Smooth muscle cell (in vitro differentiated cells): ENCODE measurements around the gene BLCAP. TPM values are rescaled to one million over a fixed set of nuclear protein-coding genes. Genes with fewer than 3 reads are reported as not detected.

ENCODE experiments used
- DNase-seq: peaks from one replicate; lab custom pipeline; 2025; ENCODE audit not compliant: unreplicated experiment; lab: John Stamatoyannopoulos, UW
- H2AFZ ChIP-seq: fragments of 200-600 bp; sonication (generic); 2 replicates; pipeline ENCODE4 v1.6.0; 2016; ENCODE audit warnings: antibody characterized with exemption, low read depth, mild to moderate bottlenecking
- H3F3A ChIP-seq: fragments of 200-600 bp; sonication (generic); 2 replicates; pipeline ENCODE4 v1.6.0; 2017; ENCODE audit warnings: antibody characterized with exemption, low read depth
- H3K27ac ChIP-seq: fragments of 200-600 bp; sonication (generic); 2 replicates; pipeline ENCODE4 v1.5.1; 2016; ENCODE audit warnings: low read depth, mild to moderate bottlenecking
- H3K27me3 ChIP-seq: fragments of 200-600 bp; sonication (generic); 2 replicates; pipeline ENCODE4 v1.6.1; 2016; ENCODE audit warnings: low read depth, mild to moderate bottlenecking
- H3K36me3 ChIP-seq: fragments of 200-600 bp; sonication (generic); 2 replicates; pipeline ENCODE4 v1.5.1; 2016; ENCODE audit warnings: low read depth
- H3K4me1 ChIP-seq: fragments of 200-600 bp; sonication (generic); 2 replicates; pipeline ENCODE4 v1.5.1; 2016; ENCODE audit warnings: low read depth
- H3K4me2 ChIP-seq: fragments of 200-600 bp; sonication (generic); 2 replicates; pipeline ENCODE4 v1.6.0; 2016; ENCODE audit warnings: mild to moderate bottlenecking
- H3K4me3 ChIP-seq: fragments of 200-600 bp; sonication (generic); 2 replicates; pipeline ENCODE4 v1.5.1; 2016; ENCODE audit warnings: mild to moderate bottlenecking
- H3K79me2 ChIP-seq: fragments of 200-600 bp; sonication (generic); 2 replicates; pipeline ENCODE4 v1.6.0; 2016; ENCODE audit warnings: low read depth, mild to moderate bottlenecking
- H3K9ac ChIP-seq: fragments of 200-600 bp; sonication (generic); 2 replicates; pipeline ENCODE4 v1.6.0; 2016; ENCODE audit warnings: low read depth
- H3K9me3 ChIP-seq: fragments of 200-600 bp; sonication (generic); replicated peaks from 2 replicates; pipeline ENCODE4 v1.5.1; 2016; ENCODE audit warnings: low read depth
- H4K20me1 ChIP-seq: fragments of 200-600 bp; sonication (generic); 2 replicates; pipeline ENCODE4 v1.6.0; 2016; ENCODE audit warnings: low read depth
- WGBS: methylation state at CpG from one replicate; pipeline ENCODE4 v1.1.7; 2016; ENCODE audit warnings: low lambda C conversion rate; 5-methylcytosine and 5-hydroxymethylcytosine counted together
- polyA plus RNA-seq: library from polyadenylated mRNA; unstranded; fragments of >200 nt; fragmentation: Nextera tagmentation; extraction: Ambion mirVana; gene quantifications from 2 replicates; pipeline ENCODE4 v1.2.1, GENCODE V29; 2016
- total RNA-seq: library from RNA; depleted of rRNA; stranded (reverse); fragments of >200 nt; gene quantifications from 2 replicates; pipeline ENCODE4 v1.2.3, GENCODE V29; 2014
- TF ChIP-seq, protein P1 (sequence below): fragments of 200-600 bp; sonication (generic); IDR thresholded peaks from 2 replicates; pipeline ENCODE4 v1.5.1; 2017; ENCODE audit warnings: borderline replicate concordance, mild to moderate bottlenecking, antibody characterized with exemption; ENCODE audit not compliant: insufficient read depth, poor library complexity, severe bottlenecking

Gene BLCAP
- total and polyA plus RNA-seq, 2 experiments from 2014 or later, result 34.2 to 45.9 TPM

GRCh38 chr20:37523911-37524700, 3.6 kb downstream of the BLCAP start:
- no peaks in the 10 kb centered on the region for H3K27me3 ChIP-seq
- no peak overlapping the region for H3K9ac ChIP-seq
- TF ChIP-seq, protein P1, sequence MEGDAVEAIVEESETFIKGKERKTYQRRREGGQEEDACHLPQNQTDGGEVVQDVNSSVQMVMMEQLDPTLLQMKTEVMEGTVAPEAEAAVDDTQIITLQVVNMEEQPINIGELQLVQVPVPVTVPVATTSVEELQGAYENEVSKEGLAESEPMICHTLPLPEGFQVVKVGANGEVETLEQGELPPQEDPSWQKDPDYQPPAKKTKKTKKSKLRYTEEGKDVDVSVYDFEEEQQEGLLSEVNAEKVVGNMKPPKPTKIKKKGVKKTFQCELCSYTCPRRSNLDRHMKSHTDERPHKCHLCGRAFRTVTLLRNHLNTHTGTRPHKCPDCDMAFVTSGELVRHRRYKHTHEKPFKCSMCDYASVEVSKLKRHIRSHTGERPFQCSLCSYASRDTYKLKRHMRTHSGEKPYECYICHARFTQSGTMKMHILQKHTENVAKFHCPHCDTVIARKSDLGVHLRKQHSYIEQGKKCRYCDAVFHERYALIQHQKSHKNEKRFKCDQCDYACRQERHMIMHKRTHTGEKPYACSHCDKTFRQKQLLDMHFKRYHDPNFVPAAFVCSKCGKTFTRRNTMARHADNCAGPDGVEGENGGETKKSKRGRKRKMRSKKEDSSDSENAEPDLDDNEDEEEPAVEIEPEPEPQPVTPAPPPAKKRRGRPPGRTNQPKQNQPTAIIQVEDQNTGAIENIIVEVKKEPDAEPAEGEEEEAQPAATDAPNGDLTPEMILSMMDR, result no peak
- no peak for DNase-seq
- peaks cover 11% of the 10 kb centered on the region for H3K4me1 ChIP-seq
- H3K27ac ChIP-seq, result peak overlapping the region; percentile 79
- WGBS, result 71% methylated on average over 10 of the region's 10 CpGs
- no peak overlapping the region for H2AFZ ChIP-seq
- peak overlapping the region; percentile 56 for H3K4me2 ChIP-seq
- no peak overlapping the region for H3K4me3 ChIP-seq
- no peaks in the 10 kb centered on the region for H3K36me3 ChIP-seq
- H4K20me1 ChIP-seq, result peaks cover 71% of the 10 kb centered on the region
- H3K79me2 ChIP-seq, result peaks cover 81% of the 10 kb centered on the region
- H3F3A ChIP-seq, result peaks cover 6% of the 10 kb centered on the region
- H3K9me3 ChIP-seq, result no peaks in the 10 kb centered on the region

GRCh38 chr20:37523012-37523391, 4.7 kb downstream of the BLCAP start:
- no peak overlapping the region for H3K27ac ChIP-seq
- H3K4me3 ChIP-seq, result no peak overlapping the region
- no peaks in the 10 kb centered on the region for H3K36me3 ChIP-seq
- TF ChIP-seq, protein P1, result no peak
- no peaks in the 10 kb centered on the region for H3K27me3 ChIP-seq
- H3K79me2 ChIP-seq, result peaks cover 91% of the 10 kb centered on the region
- peaks cover 6% of the 10 kb centered on the region for H3F3A ChIP-seq
- peaks cover 11% of the 10 kb centered on the region for H3K4me1 ChIP-seq
- H3K4me2 ChIP-seq, result no peak overlapping the region
- no peak overlapping the region for H3K9ac ChIP-seq
- no peak overlapping the region for H2AFZ ChIP-seq
- H4K20me1 ChIP-seq, result peaks cover 82% of the 10 kb centered on the region
- DNase-seq, result no peak
- 91% methylated on average over 12 of the region's 13 CpGs for WGBS
- no peaks in the 10 kb centered on the region for H3K9me3 ChIP-seq

GRCh38 chr20:37522260-37523011, 5.2 kb downstream of the BLCAP start:
- peaks cover 10% of the 10 kb centered on the region for H3F3A ChIP-seq
- H3K9ac ChIP-seq, result no peak overlapping the region
- H3K4me2 ChIP-seq, result no peak overlapping the region
- H3K27me3 ChIP-seq, result no peaks in the 10 kb centered on the region
- WGBS, result 89% methylated on average over 34 of the region's 36 CpGs
- peaks cover 93% of the 10 kb centered on the region for H3K79me2 ChIP-seq
- no peaks in the 10 kb centered on the region for H3K9me3 ChIP-seq
- H4K20me1 ChIP-seq, result peaks cover 88% of the 10 kb centered on the region
- H3K4me1 ChIP-seq, result peaks cover 12% of the 10 kb centered on the region
- H3K4me3 ChIP-seq, result no peak overlapping the region
- no peak for DNase-seq
- TF ChIP-seq, protein P1, result no peak
- H2AFZ ChIP-seq, result no peak overlapping the region
- no peaks in the 10 kb centered on the region for H3K36me3 ChIP-seq
- no peak overlapping the region for H3K27ac ChIP-seq
